Measurements from ENCODE around the gene SHTN1.

- TF ChIP-seq CTCF (conservative IDR thresholded peaks at IDR 0.05 in 1 of 2, IDR thresholded peaks at IDR 0.05 in 1 of 2; ENCODE audit: low read depth in 1 of 2, low read length in 2 of 2), result no peak
- no peak for TF ChIP-seq EZH2 (IDR thresholded peaks at IDR 0.05; ENCODE audit: low read length, missing control alignments)
These were observed 136.3 kb downstream of the SHTN1 start for GRCh38 chr10:116868722-116869121.

Measured in fibroblast of lung (primary cell).